Gastrocnemius medialis (tissue), 4 donors: ENCODE data around the gene AFDN. TPM values are rescaled to one million over a fixed set of nuclear protein-coding genes. Genes with fewer than 3 reads are reported as not detected.

Experiments
- ATAC-seq, 2 donors: fragments of 150-250 bp; one replicate each; pipeline ENCODE4 v1.9.1; 2016
- DNase-seq, 2 donors: peaks; one replicate each; pipeline ENCODE4 v3.0.0-alpha.2; 2019
- H3K27ac ChIP-seq, 4 donors: fragments of 200-600 bp; sonication (generic); 1 replicate in 1 of 4; 2 replicates in 3 of 4; pipeline ENCODE4 v1.5.1; 2016 to 2018; ENCODE audit warnings: mild to moderate bottlenecking in 2 of 4, moderate library complexity in 1 of 4
- H3K27me3 ChIP-seq, 3 donors: fragments of 200-600 bp; sonication (generic) in 2 of 3; 1 replicate in 1 of 3; 2 replicates in 2 of 3; pipeline versions ENCODE4 v1.5.1 to v1.6.0; 2016 to 2019; ENCODE audit warnings: mild to moderate bottlenecking in 1 of 3, moderate library complexity in 1 of 3
- H3K36me3 ChIP-seq, 2 donors: fragments of 200-600 bp; sonication (generic) in 1 of 2; one replicate each; pipeline ENCODE4 v1.5.1; 2017 to 2018
- H3K4me1 ChIP-seq, 2 donors: fragments of 200-600 bp; sonication (generic) in 1 of 2; one replicate each; pipeline ENCODE4 v1.5.1; 2016 to 2017; ENCODE audit warnings: mild to moderate bottlenecking in 2 of 2
- H3K4me3 ChIP-seq, 4 donors: fragments of 200-600 bp; sonication (generic) in 3 of 4; 1 replicate in 1 of 4; 2 replicates in 3 of 4; pipeline ENCODE4 v1.5.1; 2016 to 2019; ENCODE audit warnings: mild to moderate bottlenecking in 2 of 4
- H3K9me3 ChIP-seq, 3 donors: fragments of 200-600 bp; sonication (generic) in 2 of 3; 1 replicate in 1 of 3; 2 replicates in 2 of 3; pipeline ENCODE4 v1.5.1; 2016 to 2019
- CTCF ChIP-seq, 5 experiments: fragments of 450-650 bp in 3 of 5; fragments of 200-600 bp in 2 of 5; sonication (generic) in 2 of 5; IDR thresholded peaks in 4 of 5; conservative IDR thresholded peaks in 1 of 5; 1 replicate in 4 of 5; 2 replicates in 1 of 5; pipeline ENCODE4 v1.5.1; 2016 to 2019; ENCODE audit warnings: antibody characterized with exemption in 5 of 5, mild to moderate bottlenecking in 3 of 5, moderate library complexity in 3 of 5
- POLR2A ChIP-seq, 2 donors: fragments of 450-650 bp; IDR thresholded peaks; one replicate each; pipeline ENCODE4 v1.6.1; 2017; ENCODE audit warnings: antibody characterized with exemption in 2 of 2, mild to moderate bottlenecking in 2 of 2, moderate library complexity in 2 of 2
- in situ Hi-C, 4 donors: fragments of 200-750 bp; cut with MboI; loops; one replicate each; pipeline versions ENCODE4 v1.15.0 to v1.8.0; 2017; ENCODE audit warnings: low sequenced_read_pairs in 4 of 4
- intact Hi-C: fragments of 100-400 bp; cut with DNase I; formaldehyde crosslinking; loops from one replicate; pipeline ENCODE4 v1.15.1; 2023; ENCODE audit warnings: low total_unique reads
- total RNA-seq, 4 donors: library from RNA; depleted of rRNA; stranded (reverse); fragments of >200 nt; gene quantifications; one replicate each; pipeline versions ENCODE4 v1.1.0 to v1.2.3, GENCODE V29; 2016

The AFDN gene
- total RNA-seq, 4 donors from 2014 or later, result 22.2 to 66.0 (median 30.0) TPM

- peak; percentile 14 to 28 for DNase-seq
- in situ Hi-C loops, result no loop called here
- peaks cover 15 to 21% of the 10 kb centered on the region in 2 donors for H3K4me1 ChIP-seq
Observed at GRCh38 chr6:167825332-167826229, 1.1 kb upstream of the AFDN start.

GRCh38 chr6:167826230-167826895 is 348 bp upstream of the AFDN start:
- ATAC-seq (peak; percentile 69 to 81), DNase-seq (peak; percentile 49 to 50)
- H3K27ac ChIP-seq, result peak overlapping the region in 3 of 4 donors; percentile 38 to 58 (median 56)
- in situ Hi-C loops (no loop called here), intact Hi-C loops (loop anchor here (10.0 kb wide), 2 partner anchors 78 to 342 kb away; no protein-coding TSS in a partner anchor)
- H3K36me3 ChIP-seq, result no peaks in the 10 kb centered on the region
- no peaks in the 10 kb centered on the region for H3K9me3 ChIP-seq
- TF ChIP-seq CTCF (IDR thresholded peaks at IDR 0.05 in 4 of 5, conservative IDR thresholded peaks at IDR 0.05 in 1 of 5) (peak; percentile 33 to 60 (median 49)), POLR2A (IDR thresholded peaks at IDR 0.05) (no peak)
- H3K4me3 ChIP-seq, result peak overlapping the region; percentile 63 to 81 (median 79)
- no peaks in the 10 kb centered on the region for H3K27me3 ChIP-seq
- H3K4me1 ChIP-seq, result peaks cover 21% of the 10 kb centered on the region in 2 donors

More at GRCh38 chr6:167825332-167826229, 1.1 kb upstream of the AFDN start:
- peak overlapping the region; percentile 63 to 81 (median 79) for H3K4me3 ChIP-seq
- peak; percentile 21 to 24 for ATAC-seq
- no peaks in the 10 kb centered on the region for H3K36me3 ChIP-seq
- peak overlapping the region in 1 of 4 donors; percentile 58 for H3K27ac ChIP-seq
- intact Hi-C loops, result loop anchor here (10.0 kb wide), 2 partner anchors 79 to 341 kb away; no protein-coding TSS in a partner anchor
- no peaks in the 10 kb centered on the region for H3K9me3 ChIP-seq
- H3K27me3 ChIP-seq, result no peaks in the 10 kb centered on the region
- TF ChIP-seq POLR2A (IDR thresholded peaks at IDR 0.05), result no peak
- no peak for TF ChIP-seq CTCF (IDR thresholded peaks at IDR 0.05 in 4 of 5, conservative IDR thresholded peaks at IDR 0.05 in 1 of 5)

GRCh38 chr6:167827583-167828324 is 1.0 kb downstream of the AFDN start:
- Histone ChIP-seq H3K4me1 (peaks cover 27 to 28% of the 10 kb centered on the region in 2 donors), H3K4me3 (peak overlapping the region; percentile 63 to 80 (median 72)), H3K27ac (peak overlapping the region; percentile 61 to 81 (median 71)), H3K27me3 (no peaks in the 10 kb centered on the region), H3K9me3 (no peaks in the 10 kb centered on the region), H3K36me3 (no peaks in the 10 kb centered on the region)
- DNase-seq, result peak; percentile 23 to 24
- no peak for TF ChIP-seq POLR2A (IDR thresholded peaks at IDR 0.05)
- no peak for TF ChIP-seq CTCF (IDR thresholded peaks at IDR 0.05 in 4 of 5, conservative IDR thresholded peaks at IDR 0.05 in 1 of 5)
- ATAC-seq, result peak; percentile 19 to 42
- intact Hi-C loops, result loop anchor here (10.0 kb wide), 2 partner anchors 77 to 343 kb away; no protein-coding TSS in a partner anchor
- in situ Hi-C loops, result no loop called here

- intact Hi-C loops, result loop anchor here (10.0 kb wide), 2 partner anchors 76 to 344 kb away; no protein-coding TSS in a partner anchor
- H3K27ac ChIP-seq, result peak overlapping the region; percentile 61 to 81 (median 71)
- in situ Hi-C loops, result no loop called here
- H3K4me3 ChIP-seq, result peak overlapping the region; percentile 63 to 80 (median 72)
- H3K9me3 ChIP-seq, result no peaks in the 10 kb centered on the region
- no peaks in the 10 kb centered on the region for H3K27me3 ChIP-seq
- H3K4me1 ChIP-seq, result peaks cover 27 to 28% of the 10 kb centered on the region in 2 donors
- no peak for DNase-seq
- no peak for ATAC-seq
- TF ChIP-seq POLR2A (IDR thresholded peaks at IDR 0.05), result no peak
- no peak for TF ChIP-seq CTCF (IDR thresholded peaks at IDR 0.05 in 4 of 5, conservative IDR thresholded peaks at IDR 0.05 in 1 of 5)
- H3K36me3 ChIP-seq, result no peaks in the 10 kb centered on the region
Observed at GRCh38 chr6:167828325-167828956, 1.7 kb downstream of the AFDN start.
